Adrenal gland (tissue), 5 donors: ENCODE measurements around the gene CNTN5.

Experiments used
- CTCF ChIP-seq, 6 experiments: fragments of 450-650 bp in 4 of 6; fragments of 200-600 bp in 2 of 6; sonication (generic) in 1 of 6; IDR thresholded peaks; 1 replicate in 5 of 6; 2 replicates in 1 of 6; pipeline versions ENCODE4 v1.5.1 to v1.8.0; 2016 to 2021; ENCODE audit warnings: antibody characterized with exemption in 6 of 6, mild to moderate bottlenecking in 2 of 6, moderate library complexity in 1 of 6
- POLR2A ChIP-seq, 2 donors: fragments of 450-650 bp; IDR thresholded peaks; one replicate each; pipeline ENCODE4 v1.6.1; 2017; ENCODE audit warnings: antibody characterized with exemption in 2 of 2, mild to moderate bottlenecking in 2 of 2, moderate library complexity in 1 of 2
- donor health status: DM: no; HTN: no; CAD: no.

GRCh38 chr11:99739464-99740089 lies 718.8 kb downstream of the CNTN5 start:
- TF ChIP-seq CTCF (IDR thresholded peaks at IDR 0.05) (peak; percentile 48 to 69 (median 56)), POLR2A (IDR thresholded peaks at IDR 0.05) (no peak)
